HG02798 (cell line): ENCODE measurements around the gene CMTM2.
"Not testable (repeated sequence)": the region's sequence is repeated elsewhere in the genome, so short reads cannot be mapped to it uniquely, and the experiment has no call there.

Experiments
- ATAC-seq: cut with Tn5 transposase; IDR thresholded peaks from one replicate; pipeline ENCODE4 v1.9.1; 2021; ENCODE audit warnings: mild to moderate bottlenecking; ENCODE audit not compliant: unreplicated experiment, poor library complexity

The CMTM2 gene

DNA sequence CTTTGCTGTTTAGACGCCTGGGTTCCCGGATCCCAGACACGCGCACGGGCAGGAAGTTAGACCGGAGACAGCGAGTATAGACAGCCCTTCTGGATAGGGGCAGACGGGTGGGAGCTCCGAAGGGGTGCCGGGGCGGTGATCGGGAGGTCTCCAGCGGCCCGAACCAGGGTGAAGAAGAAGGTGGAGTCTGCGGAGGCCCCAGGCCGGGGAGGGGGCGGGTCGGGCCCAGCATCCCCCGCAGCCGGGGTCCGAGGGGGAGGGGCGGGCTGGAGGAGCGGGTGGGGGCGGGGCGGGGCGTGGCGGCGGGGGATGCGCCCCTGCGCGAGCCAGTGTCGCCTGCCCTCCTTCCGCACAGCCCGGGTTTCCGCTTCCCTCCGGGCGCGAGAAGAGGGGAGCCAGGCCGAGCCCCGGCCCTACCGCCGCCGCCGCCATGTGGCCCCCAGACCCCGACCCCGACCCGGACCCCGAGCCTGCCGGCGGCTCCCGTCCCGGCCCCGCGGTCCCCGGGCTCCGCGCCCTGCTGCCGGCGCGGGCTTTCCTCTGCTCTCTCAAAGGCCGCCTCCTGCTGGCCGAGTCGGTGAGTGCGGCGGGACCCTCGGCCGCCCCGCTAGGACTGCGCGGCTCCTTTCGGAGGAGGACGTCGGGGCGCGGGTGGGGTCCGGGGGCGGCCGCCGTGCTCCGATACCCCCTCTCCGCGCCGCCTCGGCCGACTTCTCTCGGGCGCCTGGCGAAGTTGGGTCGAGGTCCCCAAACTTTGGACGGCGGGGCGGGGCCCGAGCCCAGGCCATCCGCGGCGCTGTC lies 25.3 kb downstream of the CMTM2 start, which contains the start of gene CMTM3:
CMTM3 (plus strand) TSS at position 329 of the 801 bp plus-strand sequence; CDS start at position 431, 102 bp downstream.
- peak; percentile 59 for ATAC-seq

DNA sequence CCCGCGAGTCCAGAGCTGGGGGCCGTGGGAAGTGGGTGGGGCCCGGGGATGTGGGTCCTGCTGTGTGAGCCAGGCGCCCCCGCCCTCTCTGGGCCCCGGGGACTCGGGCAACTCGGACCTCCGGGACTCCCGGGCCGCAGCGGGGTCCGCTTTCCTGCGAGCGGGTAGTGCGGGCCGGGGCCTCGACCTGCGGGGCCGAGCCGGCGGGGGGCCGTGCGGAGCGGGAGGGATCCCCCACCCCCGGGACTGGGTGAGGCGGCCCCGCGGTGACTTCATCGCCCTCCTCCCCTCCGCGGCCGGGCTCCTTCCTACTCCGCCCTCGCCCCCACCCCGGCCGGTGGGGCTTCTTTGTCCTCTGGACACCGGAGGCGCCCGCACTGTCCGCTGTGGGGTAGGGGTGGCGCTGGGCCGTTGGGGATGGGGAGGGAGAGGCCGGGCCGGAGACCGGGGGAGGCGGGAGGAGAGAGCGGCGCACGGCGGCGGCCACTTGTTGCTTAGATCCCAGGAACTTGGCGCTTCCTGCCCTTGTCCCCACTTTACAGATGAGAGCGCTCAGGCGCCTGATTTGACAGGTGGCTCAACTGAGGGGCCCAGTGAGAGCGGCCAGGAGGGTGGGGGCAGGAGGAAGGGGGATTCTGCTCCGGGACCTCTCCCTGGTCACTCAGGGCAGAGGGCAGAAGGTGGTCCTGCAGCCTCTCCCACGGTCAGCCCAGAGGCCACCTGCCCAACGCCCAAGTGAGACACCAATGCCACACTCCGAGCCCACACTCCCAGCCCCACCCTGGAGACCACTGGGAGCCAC lies 26.1 kb downstream of the CMTM2 start:
- ATAC-seq = peak; percentile 17

- ATAC-seq = peak; percentile 52
Measured at GRCh38 chr16:66605979-66606751, 26.9 kb downstream of the CMTM2 start.

- peak; percentile 42 for ATAC-seq
Measured at GRCh38 chr16:66608241-66609138, 29.2 kb downstream of the CMTM2 start.

- no peak for ATAC-seq
Measured at GRCh38 chr16:66609139-66609510, 29.9 kb downstream of the CMTM2 start.

DNA sequence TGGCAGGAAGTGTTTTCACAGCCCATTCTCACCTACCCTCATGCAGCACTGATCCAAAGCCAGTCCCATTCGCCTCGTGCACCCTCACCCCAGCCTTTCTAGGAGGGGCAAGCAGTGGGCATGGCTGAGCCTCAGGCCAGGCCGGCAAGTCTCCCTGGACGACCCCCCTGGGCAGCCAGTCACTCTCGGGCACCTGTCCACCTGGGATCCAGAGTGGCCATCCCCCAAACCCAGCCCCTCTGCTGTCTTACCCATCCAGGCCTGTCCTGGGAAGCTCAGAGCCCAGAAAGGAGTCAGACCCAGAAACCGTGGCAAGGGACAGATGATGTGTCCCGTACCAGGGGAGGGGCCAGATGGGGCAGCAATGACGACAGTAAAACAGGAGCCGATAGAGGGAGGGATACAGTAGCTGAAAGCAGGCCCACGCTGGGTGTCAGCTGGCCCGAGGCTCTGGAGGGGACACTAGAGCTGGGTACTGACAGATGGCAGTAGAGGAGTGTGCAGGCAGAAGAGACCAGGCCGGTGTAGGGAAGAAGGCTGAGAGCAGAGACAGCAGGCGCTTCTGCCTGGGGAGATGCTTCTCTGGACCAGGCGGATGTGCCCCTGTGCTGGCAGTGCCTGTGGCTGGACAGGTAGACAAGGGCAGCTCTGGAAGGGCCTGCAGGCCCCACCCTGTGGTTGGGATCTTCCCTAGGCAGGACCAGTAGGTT lies 31.0 kb downstream of the CMTM2 start:
- no peak for ATAC-seq

GRCh38 chr16:66611911-66612310 lies 32.6 kb downstream of the CMTM2 start:
- not testable (repeated sequence) for ATAC-seq

GRCh38 chr16:66612422-66612821 lies 33.2 kb downstream of the CMTM2 start:
- ATAC-seq = no peak

GRCh38 chr16:66614161-66614802 lies 35.0 kb downstream of the CMTM2 start:
- ATAC-seq = no peak

DNA sequence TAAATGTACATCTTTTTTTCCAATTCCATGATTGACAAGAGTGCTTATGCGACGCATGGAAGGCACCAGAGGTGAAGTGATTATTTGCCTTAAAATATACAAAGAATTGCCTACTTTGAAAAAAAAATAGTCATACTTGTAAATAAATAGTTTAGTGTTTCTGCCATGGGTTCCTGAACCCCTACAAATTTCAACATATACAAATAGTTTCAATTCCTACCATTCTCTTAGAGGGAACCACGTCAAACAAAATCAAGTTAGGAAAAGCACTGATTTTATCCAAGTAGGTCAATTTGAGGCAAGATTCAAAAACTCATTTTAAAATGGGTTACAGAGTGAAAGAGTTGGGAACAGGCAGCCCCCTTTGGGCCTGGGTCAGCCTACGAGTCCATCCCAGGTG lies 36.9 kb downstream of the CMTM2 start:
- no peak for ATAC-seq

DNA sequence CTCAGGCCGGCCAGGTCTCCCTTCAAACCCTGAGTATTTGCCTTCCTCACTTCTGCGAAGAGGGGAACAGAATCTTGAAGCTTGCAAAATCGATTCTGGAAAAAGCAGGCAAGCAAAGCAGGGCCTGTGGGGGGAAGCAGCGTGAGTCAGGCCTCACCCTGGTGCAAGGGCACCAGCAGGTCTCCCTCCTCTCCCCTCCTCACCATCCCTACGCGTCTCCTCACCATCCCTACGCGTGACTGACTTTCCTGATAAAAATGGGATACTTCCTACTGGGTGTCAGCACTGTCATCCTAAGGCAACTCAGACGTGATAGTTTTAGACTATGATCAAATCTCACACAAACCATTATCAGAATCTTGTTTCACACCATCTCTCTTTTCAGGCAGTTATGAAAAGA lies 37.3 kb downstream of the CMTM2 start:
- ATAC-seq = no peak

GRCh38 chr16:66617010-66617434 lies 37.8 kb downstream of the CMTM2 start:
- no peak for ATAC-seq

DNA sequence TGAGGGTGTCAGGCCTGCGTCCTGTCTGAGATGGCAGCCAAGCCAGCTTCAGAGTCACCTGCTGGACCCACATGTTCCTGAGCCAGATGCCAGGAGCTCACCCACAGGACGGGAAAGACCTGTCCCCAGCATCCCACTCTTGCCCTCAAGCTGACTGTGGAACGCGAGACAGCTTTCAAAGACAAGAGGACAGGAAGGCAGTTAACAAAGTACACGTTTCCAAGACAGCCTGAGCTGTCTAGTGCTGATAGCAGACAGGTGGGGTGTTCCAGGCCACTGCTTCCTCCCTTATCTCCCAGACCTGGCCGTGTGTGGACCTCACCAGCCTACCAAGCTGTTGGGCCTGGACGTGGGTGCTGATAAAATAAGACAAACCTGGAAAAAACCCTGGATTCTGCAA lies 38.5 kb downstream of the CMTM2 start:
- no peak for ATAC-seq

GRCh38 chr16:66618588-66619375 lies 39.5 kb downstream of the CMTM2 start:
- no peak for ATAC-seq

DNA sequence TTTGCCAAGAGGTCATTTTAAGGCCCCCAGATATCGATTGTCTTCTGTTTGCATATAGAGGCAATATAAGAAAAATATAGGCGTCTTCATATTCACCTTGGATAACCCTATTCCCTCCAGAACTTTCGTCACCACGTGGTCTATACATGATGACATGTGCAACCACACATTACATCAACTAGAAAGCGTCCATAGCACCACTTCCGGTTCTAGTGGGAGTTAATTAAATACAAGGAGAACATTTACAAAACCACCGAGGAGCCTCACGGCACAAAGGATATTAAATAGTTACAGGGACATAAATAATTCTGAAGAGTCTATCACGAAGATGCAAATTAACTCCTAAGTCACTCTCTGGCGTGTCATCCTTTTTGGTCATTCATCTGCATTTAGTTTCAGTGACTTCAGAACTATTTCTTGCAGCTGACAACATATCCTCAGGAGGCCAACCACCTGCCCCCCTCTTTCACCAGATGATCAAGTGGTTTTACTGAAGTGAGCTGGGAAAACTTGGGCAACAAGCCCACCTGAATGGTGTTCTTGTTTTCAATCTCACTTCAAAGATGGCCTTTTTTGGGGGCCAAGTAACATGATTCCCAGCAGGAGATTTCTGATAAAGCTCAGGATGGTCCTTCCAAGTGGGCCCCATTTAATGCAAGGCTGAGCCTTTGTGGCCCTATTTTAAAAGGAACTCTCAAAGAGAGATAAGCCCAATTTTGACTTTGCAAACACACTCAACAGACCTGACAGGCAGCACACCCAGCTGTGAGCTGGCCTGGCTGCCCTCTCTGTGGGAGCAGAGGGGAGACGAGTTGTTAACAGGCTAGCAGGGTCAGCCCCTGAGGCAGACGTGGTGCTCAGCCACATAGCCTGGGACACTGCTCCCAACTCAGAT lies 40.5 kb downstream of the CMTM2 start:
- no peak for ATAC-seq

GRCh38 chr16:66620429-66620795 lies 41.1 kb downstream of the CMTM2 start:
- ATAC-seq = no peak

DNA sequence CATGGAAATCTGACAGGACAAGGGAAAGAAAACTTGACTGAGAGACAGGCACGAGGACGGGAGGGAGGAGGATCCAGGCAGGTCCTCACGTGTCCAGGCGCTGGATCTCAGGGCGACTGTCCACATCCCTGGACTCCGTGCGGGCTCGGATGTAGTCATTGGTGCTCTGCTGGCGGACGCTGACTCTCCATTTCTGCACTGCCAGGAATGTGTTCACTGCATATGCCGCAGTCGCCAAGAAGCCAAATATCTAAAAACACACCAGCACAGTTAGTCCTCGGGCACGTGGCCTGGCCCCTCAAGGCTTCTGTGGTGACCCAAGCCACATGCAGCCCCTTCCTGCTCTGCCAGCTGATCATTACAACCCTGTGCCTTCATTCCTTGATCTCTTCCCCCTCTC lies 42.7 kb downstream of the CMTM2 start:
- ATAC-seq = no peak
